IMR-90 (cell line): ENCODE measurements around the gene CHN2. TPM values are rescaled to one million over a fixed set of nuclear protein-coding genes. Genes with fewer than 3 reads are reported as not detected.

Experiments
- ATAC-seq: fragments of 200-7000 bp; cut with Tn5 transposase; 2 replicates; pipeline ENCODE4 v1.9.1; 2020; ENCODE audit warnings: low read depth, mild to moderate bottlenecking, moderate library complexity
- BruUV-seq: library from RNA; stranded (reverse); fragments of 400-500 nt; replicated peaks from 2 replicates; lab custom pipeline; 2021; lab: Mats Ljungman, UMichigan
- CTCF ChIA-PET: fragments of 300-600 bp; formaldehyde crosslinking; extraction: SDS; loops from one replicate; lab custom pipeline; 2021; ENCODE audit warnings: antibody characterized with exemption; lab: Yijun Ruan, JAX
- POLR2A ChIA-PET: fragments of 300-600 bp; sonication (Branson Sonifier 250); formaldehyde crosslinking; loops from one replicate; lab custom pipeline; 2022; ENCODE audit warnings: antibody characterized with exemption; ENCODE audit not compliant: unreplicated experiment; lab: Charles Lee
- DNase-seq: peaks from one replicate; pipeline ENCODE4 v3.0.0; 2013
- H2AFZ ChIP-seq: replicated peaks from 2 replicates; pipeline ENCODE3; 2013; ENCODE audit warnings: low read length, mild to moderate bottlenecking; ENCODE audit not compliant: poor library complexity
- H2AK5ac ChIP-seq: 2 replicates; pipeline ENCODE4 v1.6.1; 2013; ENCODE audit warnings: low read depth, low read length, inconsistent platforms
- H2AK9ac ChIP-seq: replicated peaks from 2 replicates; pipeline ENCODE3; 2013; ENCODE audit warnings: mild to moderate bottlenecking, low read depth, low read length, moderate library complexity; ENCODE audit not compliant: poor library complexity
- H2BK120ac ChIP-seq: 2 replicates; pipeline ENCODE4 v1.6.1; 2013; ENCODE audit warnings: low read depth, low read length, inconsistent platforms
- H2BK15ac ChIP-seq: 3 replicates; pipeline ENCODE4 v1.6.1; 2013; ENCODE audit warnings: low read depth, low read length, inconsistent platforms
- H2BK20ac ChIP-seq: 2 replicates; pipeline ENCODE4 v1.6.1; 2013; ENCODE audit warnings: low read depth, mild to moderate bottlenecking, inconsistent platforms, low read length, moderate library complexity
- H2BK5ac ChIP-seq: 2 replicates; pipeline ENCODE4 v1.6.1; 2013; ENCODE audit warnings: mild to moderate bottlenecking, low read depth, low read length, inconsistent platforms; ENCODE audit not compliant: poor library complexity, severe bottlenecking
- H3K14ac ChIP-seq: replicated peaks from 2 replicates; pipeline ENCODE4 v1.6.1; 2013; ENCODE audit warnings: low read depth, low read length, inconsistent platforms
- H3K18ac ChIP-seq: 2 replicates; pipeline ENCODE4 v1.6.1; 2013; ENCODE audit warnings: low read depth, low read length, control low read depth
- H3K23ac ChIP-seq: 2 replicates; pipeline ENCODE4 v1.6.1; 2013; ENCODE audit warnings: low read depth, low read length, inconsistent platforms
- H3K27ac ChIP-seq: 2 replicates; pipeline ENCODE4 v1.5.1; 2013; ENCODE audit warnings: mild to moderate bottlenecking, control low read depth, low read length; ENCODE audit not compliant: insufficient read depth
- H3K27me3 ChIP-seq: 2 replicates; pipeline ENCODE4 v1.6.1; 2013; ENCODE audit warnings: low read length; ENCODE audit not compliant: control insufficient read depth, insufficient read depth
- H3K36me3 ChIP-seq: 2 replicates; pipeline ENCODE4 v1.6.1; 2013; ENCODE audit warnings: low read length, mixed read lengths; ENCODE audit not compliant: control insufficient read depth, insufficient read depth
- H3K4ac ChIP-seq: 2 replicates; pipeline ENCODE4 v1.6.1; 2013; ENCODE audit warnings: low read depth, low read length, inconsistent platforms
- H3K4me1 ChIP-seq: 2 replicates; pipeline ENCODE4 v1.6.1; 2013; ENCODE audit warnings: low read length, mixed read lengths; ENCODE audit not compliant: control insufficient read depth, insufficient read depth
- H3K4me2 ChIP-seq: 2 replicates; pipeline ENCODE4 v1.6.1; 2013; ENCODE audit warnings: low read depth, mild to moderate bottlenecking, control low read depth, low read length, moderate library complexity
- H3K4me3 ChIP-seq: 2 replicates; pipeline ENCODE4 v1.5.1; 2013; ENCODE audit warnings: low read depth, mild to moderate bottlenecking, control low read depth, low read length, moderate library complexity; ENCODE audit not compliant: insufficient read depth
- H3K56ac ChIP-seq: 2 replicates; pipeline ENCODE4 v1.6.1; 2013; ENCODE audit warnings: low read length, inconsistent platforms; ENCODE audit not compliant: insufficient read depth; ENCODE audit errors: extremely low read depth
- H3K79me1 ChIP-seq, 2 experiments: 2 replicates each; pipeline ENCODE4 v1.6.1; 2013; ENCODE audit warnings: low read length in 2 of 2, inconsistent platforms in 1 of 2, low read depth in 1 of 2
- H3K9ac ChIP-seq: 2 replicates; pipeline ENCODE4 v1.6.1; 2013; ENCODE audit warnings: low read depth, low read length, control low read depth
- H3K9me1 ChIP-seq: 2 replicates; pipeline ENCODE4 v1.6.1; 2013; ENCODE audit warnings: low read length, inconsistent platforms; ENCODE audit not compliant: insufficient read depth
- H3K9me3 ChIP-seq: 2 replicates; pipeline ENCODE4 v1.6.1; 2013; ENCODE audit warnings: low read length; ENCODE audit not compliant: control insufficient read depth, insufficient read depth
- H4K20me1 ChIP-seq: 2 replicates; pipeline ENCODE4 v1.6.1; 2013; ENCODE audit warnings: low read length, inconsistent platforms; ENCODE audit not compliant: insufficient read depth
- H4K5ac ChIP-seq: 2 replicates; pipeline ENCODE4 v1.6.1; 2013; ENCODE audit warnings: mild to moderate bottlenecking, low read depth, low read length, control low read depth
- H4K8ac ChIP-seq, 2 experiments: 2 replicates each; pipeline ENCODE4 v1.6.1; 2013; ENCODE audit warnings: low read depth in 2 of 2, low read length in 2 of 2, control low read depth in 1 of 2, inconsistent platforms in 1 of 2
- H4K91ac ChIP-seq: 2 replicates; pipeline ENCODE4 v1.6.1; 2013; ENCODE audit warnings: low read depth, low read length, inconsistent platforms; ENCODE audit not compliant: insufficient read depth
- MAFK ChIP-seq: IDR thresholded peaks from 2 replicates; pipeline ENCODE4 v1.6.1; 2012; ENCODE audit warnings: low read depth, low read length, improper control_type of control experiment
- MXI1 ChIP-seq: IDR thresholded peaks from 2 replicates; pipeline ENCODE4 v1.6.1; 2012; ENCODE audit warnings: low read depth, mild to moderate bottlenecking, low read length, moderate library complexity, borderline replicate concordance
- RAD21 ChIP-seq: IDR thresholded peaks from 2 replicates; pipeline ENCODE4 v1.6.1; 2012; ENCODE audit warnings: low read length, improper control_type of control experiment
- USF2 ChIP-seq: fragments of 150-350 bp; IDR thresholded peaks from 2 replicates; pipeline ENCODE4 v1.6.1; 2017; ENCODE audit warnings: mild to moderate bottlenecking, antibody characterized with exemption, low read length, low read depth
- WGBS, 2 experiments: methylation state at CpG; one replicate each; pipeline versions ENCODE4 v1.1.5 to v1.1.7; 2013; ENCODE audit warnings: missing lambda C conversion rate in 2 of 2; ENCODE audit not compliant: insufficient read length in 1 of 2; ENCODE audit errors: extremely low coverage in 2 of 2; 5-methylcytosine and 5-hydroxymethylcytosine counted together
- dilution Hi-C: fragments of 300-500 bp; cut with HindIII; formaldehyde crosslinking; loops from one replicate; pipeline ENCODE4 v1.14.3; 2018; ENCODE audit warnings: low sequenced_read_pairs; ENCODE audit not compliant: unreplicated experiment
- in situ Hi-C: fragments of 300-500 bp; cut with MboI; formaldehyde crosslinking; loops from 3 replicates; pipeline ENCODE4 v1.14.3; 2019; ENCODE audit warnings: low sequenced_read_pairs, inconsistent platforms, mixed read lengths
- intact Hi-C: fragments of 100-400 bp; cut with micrococcal nuclease; formaldehyde crosslinking; loops from 2 replicates; pipeline ENCODE4 v1.10.0; 2022
- polyA plus RNA-seq, 3 experiments: library from polyadenylated mRNA; depleted of rRNA; stranded (reverse); fragments of >200 nt; gene quantifications; 2 replicates each; pipeline ENCODE4 v1.2.3, GENCODE V29; 2012; ENCODE audit warnings: low replicate concordance in 1 of 3
- total RNA-seq: library from RNA; depleted of rRNA; stranded (reverse); fragments of >200 nt; gene quantifications from 2 replicates; pipeline ENCODE4 v1.2.3, GENCODE V29; 2012

The CHN2 gene
- total and polyA plus RNA-seq, 2 of the 4 experiments (the other 2 are of a cell fraction), result not detected

- Histone ChIP-seq H3K36me3 (no peaks in the 10 kb centered on the region), H3K79me1 (no peaks in the 10 kb centered on the region), H3K4me3 (no peak overlapping the region), H2BK15ac (no peak overlapping the region), H3K23ac (no peak overlapping the region), H3K4me1 (no peaks in the 10 kb centered on the region), H3K27me3 (no peaks in the 10 kb centered on the region; the same call in 1 of the 2 replicates), H3K9me3 (no peaks in the 10 kb centered on the region), H3K14ac (no peak overlapping the region), H2AK9ac (no peak overlapping the region), H3K9me1 (no peaks in the 10 kb centered on the region), H3K4me2 (no peak overlapping the region), H3K9ac (no peak overlapping the region), H2BK20ac (no peak overlapping the region), H4K5ac (no peak overlapping the region), H3K56ac (no peak overlapping the region), H4K20me1 (no peaks in the 10 kb centered on the region), H3K18ac (no peak overlapping the region), H4K91ac (no peak overlapping the region), H2BK5ac (no peak overlapping the region), H2AFZ (no peak overlapping the region), H2AK5ac (no peak overlapping the region), H3K4ac (no peak overlapping the region), H2BK120ac (no peak overlapping the region), H4K8ac (no peak overlapping the region), H3K27ac (no peak overlapping the region)
- intact Hi-C loops (no loop called here), in situ Hi-C loops (no loop called here), dilution Hi-C loops (no loop called here)
- no TSS peak for BruUV-seq
- no peak for ATAC-seq
- POLR2A ChIA-PET, result no interaction called here
- CTCF ChIA-PET, result no interaction called here
- no peak for TF ChIP-seq MAFK
- no peak for TF ChIP-seq RAD21
- TF ChIP-seq USF2, result no peak
- no peak for TF ChIP-seq MXI1
- no peak for DNase-seq
- WGBS, 2 experiments, result no CpG with 5 or more reads among the region's 6 CpGs
Measured at GRCh38 chr7:29204491-29205272, 10.1 kb downstream of the CHN2 start.
